Measurements from ENCODE around the gene ANKS6.
"Not testable (repeated sequence)": the region's sequence is repeated elsewhere in the genome, so short reads cannot be mapped to it uniquely, and the experiment has no call there.

Gene ANKS6

GRCh38 chr9:98698856-98699255 lies 97.5 kb downstream of the ANKS6 start:
- Histone ChIP-seq H4K20me1 (no peaks in the 10 kb centered on the region), H3K4me1 (no peaks in the 10 kb centered on the region), H3K9ac (no peak overlapping the region), H3K27me3 (no peaks in the 10 kb centered on the region), H3K27ac (no peak overlapping the region), H3K4me2 (no peak overlapping the region), H3K36me3 (no peaks in the 10 kb centered on the region), H3K9me3 (no peaks in the 10 kb centered on the region), H3K4me3 (no peak overlapping the region)
- TF ChIP-seq Cebpa-rat (IDR thresholded peaks at IDR 0.05) = no peak

DNA sequence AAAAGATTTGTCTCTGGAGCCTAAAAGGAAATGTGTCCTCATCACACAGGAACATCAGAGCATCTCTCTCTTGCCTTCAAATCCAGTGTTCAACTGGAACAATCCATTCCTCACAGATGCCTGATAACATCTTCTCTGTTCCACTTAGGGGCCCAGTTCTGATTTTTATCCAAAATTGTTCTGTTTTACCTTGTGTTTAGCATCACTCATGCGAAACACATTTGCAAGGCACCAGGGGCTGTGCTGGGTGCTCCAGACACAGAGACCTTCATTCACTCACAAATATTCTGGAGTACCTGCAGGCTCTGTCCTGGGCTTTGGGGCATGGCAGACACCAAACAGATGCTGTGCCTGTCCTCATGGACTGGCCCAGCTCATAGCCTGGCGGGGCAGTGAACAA lies 101.4 kb downstream of the ANKS6 start:
- no peak overlapping the region for H3K9ac ChIP-seq
- H3K4me1 ChIP-seq = no peaks in the 10 kb centered on the region
- TF ChIP-seq Cebpa-rat (IDR thresholded peaks at IDR 0.05) = no peak
- no peak overlapping the region for H3K4me3 ChIP-seq
- no peaks in the 10 kb centered on the region for H4K20me1 ChIP-seq
- H3K36me3 ChIP-seq = no peaks in the 10 kb centered on the region
- no peaks in the 10 kb centered on the region for H3K27me3 ChIP-seq
- H3K27ac ChIP-seq = no peak overlapping the region
- no peaks in the 10 kb centered on the region for H3K9me3 ChIP-seq
- no peak overlapping the region for H3K4me2 ChIP-seq

DNA sequence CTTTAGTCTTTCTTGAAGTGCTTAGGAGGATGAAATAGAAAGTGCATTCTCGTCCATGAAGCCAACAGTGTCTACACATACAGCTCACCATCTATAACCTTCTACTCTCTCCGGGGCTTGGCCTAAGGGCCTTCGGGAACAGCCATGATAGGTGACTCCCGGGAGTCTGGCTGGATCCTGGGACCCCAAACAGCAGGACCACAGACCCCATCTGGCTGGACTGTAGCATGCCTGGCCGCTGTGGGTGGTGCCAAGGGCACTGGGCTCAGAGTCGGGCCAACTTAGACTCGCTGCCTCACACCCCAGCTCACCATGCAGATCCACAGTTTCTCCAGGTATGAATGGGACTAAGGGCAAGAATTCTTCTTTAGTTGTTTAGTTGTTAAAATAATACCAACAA lies 104.0 kb downstream of the ANKS6 start:
- H4K20me1 ChIP-seq = no peaks in the 10 kb centered on the region
- no peak overlapping the region for H3K9ac ChIP-seq
- H3K27ac ChIP-seq = no peak overlapping the region
- no peaks in the 10 kb centered on the region for H3K27me3 ChIP-seq
- no peak overlapping the region for H3K4me3 ChIP-seq
- H3K9me3 ChIP-seq = no peaks in the 10 kb centered on the region
- H3K4me1 ChIP-seq = no peaks in the 10 kb centered on the region
- no peaks in the 10 kb centered on the region for H3K36me3 ChIP-seq
- no peak for TF ChIP-seq Cebpa-rat (IDR thresholded peaks at IDR 0.05)
- H3K4me2 ChIP-seq = no peak overlapping the region

DNA sequence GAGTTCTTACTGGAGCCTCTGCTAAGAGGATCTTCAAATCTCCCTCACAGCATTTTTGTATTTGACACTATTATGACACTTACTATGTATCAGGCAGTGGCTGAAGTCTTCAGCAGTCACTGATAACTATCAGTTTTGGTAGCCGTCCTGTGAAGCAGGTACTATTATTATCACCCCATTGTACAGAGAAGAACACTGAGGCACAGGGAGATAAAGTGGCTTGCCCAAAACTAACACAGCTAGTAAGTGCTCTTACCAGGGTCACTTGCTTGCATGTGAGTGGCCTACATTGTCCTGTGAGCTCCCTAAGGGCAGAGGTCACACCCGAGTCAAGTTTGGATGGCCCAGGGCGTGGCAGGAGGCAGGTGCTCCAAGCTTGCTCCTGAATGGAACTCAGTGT lies 104.5 kb downstream of the ANKS6 start:
- Histone ChIP-seq H3K27ac (no peak overlapping the region), H3K36me3 (no peaks in the 10 kb centered on the region), H3K4me2 (no peak overlapping the region), H4K20me1 (no peaks in the 10 kb centered on the region), H3K4me1 (no peaks in the 10 kb centered on the region), H3K9me3 (no peaks in the 10 kb centered on the region), H3K9ac (no peak overlapping the region), H3K4me3 (no peak overlapping the region), H3K27me3 (no peaks in the 10 kb centered on the region)
- TF ChIP-seq Cebpa-rat (IDR thresholded peaks at IDR 0.05) = no peak

- Histone ChIP-seq H3K27me3 (no peaks in the 10 kb centered on the region), H3K4me2 (no peak overlapping the region), H3K27ac (no peak overlapping the region), H4K20me1 (no peaks in the 10 kb centered on the region), H3K9ac (no peak overlapping the region), H3K9me3 (no peaks in the 10 kb centered on the region), H3K36me3 (no peaks in the 10 kb centered on the region), H3K4me1 (no peaks in the 10 kb centered on the region), H3K4me3 (no peak overlapping the region)
- no peak for TF ChIP-seq Cebpa-rat (IDR thresholded peaks at IDR 0.05)
Measured at GRCh38 chr9:98690686-98691085, 105.7 kb downstream of the ANKS6 start.

- Histone ChIP-seq H4K20me1 (no peaks in the 10 kb centered on the region), H3K27ac (no peak overlapping the region), H3K4me2 (no peak overlapping the region), H3K9me3 (no peaks in the 10 kb centered on the region), H3K27me3 (no peaks in the 10 kb centered on the region), H3K9ac (no peak overlapping the region), H3K36me3 (no peaks in the 10 kb centered on the region), H3K4me3 (no peak overlapping the region), H3K4me1 (no peaks in the 10 kb centered on the region)
- no peak for TF ChIP-seq Cebpa-rat (IDR thresholded peaks at IDR 0.05)
Measured at GRCh38 chr9:98688710-98689495, 107.5 kb downstream of the ANKS6 start.

DNA sequence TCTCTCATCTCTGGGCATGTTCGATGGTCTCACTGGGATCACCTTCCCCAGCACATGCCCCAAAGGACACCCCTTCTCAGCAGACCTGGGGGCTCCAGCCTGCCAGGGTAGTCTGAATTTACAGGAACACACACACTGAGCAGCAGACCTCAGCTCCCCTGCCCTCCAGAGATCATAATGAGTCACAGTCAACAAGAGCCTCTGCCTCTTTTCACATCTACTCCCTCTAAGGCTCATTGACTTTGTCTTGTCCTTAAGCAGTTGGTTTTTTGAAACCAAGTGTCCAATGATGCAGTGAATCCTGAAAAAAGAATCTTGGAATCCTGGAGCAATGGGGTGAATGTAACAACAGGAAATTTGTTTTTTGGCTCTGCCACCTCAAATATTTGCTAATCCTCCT lies 108.4 kb downstream of the ANKS6 start:
- Histone ChIP-seq H3K4me3 (no peak overlapping the region), H3K9me3 (no peaks in the 10 kb centered on the region), H3K4me2 (no peak overlapping the region), H3K4me1 (no peaks in the 10 kb centered on the region), H4K20me1 (no peaks in the 10 kb centered on the region), H3K9ac (no peak overlapping the region), H3K27me3 (no peaks in the 10 kb centered on the region), H3K36me3 (no peaks in the 10 kb centered on the region), H3K27ac (no peak overlapping the region)
- no peak for TF ChIP-seq Cebpa-rat (IDR thresholded peaks at IDR 0.05)

DNA sequence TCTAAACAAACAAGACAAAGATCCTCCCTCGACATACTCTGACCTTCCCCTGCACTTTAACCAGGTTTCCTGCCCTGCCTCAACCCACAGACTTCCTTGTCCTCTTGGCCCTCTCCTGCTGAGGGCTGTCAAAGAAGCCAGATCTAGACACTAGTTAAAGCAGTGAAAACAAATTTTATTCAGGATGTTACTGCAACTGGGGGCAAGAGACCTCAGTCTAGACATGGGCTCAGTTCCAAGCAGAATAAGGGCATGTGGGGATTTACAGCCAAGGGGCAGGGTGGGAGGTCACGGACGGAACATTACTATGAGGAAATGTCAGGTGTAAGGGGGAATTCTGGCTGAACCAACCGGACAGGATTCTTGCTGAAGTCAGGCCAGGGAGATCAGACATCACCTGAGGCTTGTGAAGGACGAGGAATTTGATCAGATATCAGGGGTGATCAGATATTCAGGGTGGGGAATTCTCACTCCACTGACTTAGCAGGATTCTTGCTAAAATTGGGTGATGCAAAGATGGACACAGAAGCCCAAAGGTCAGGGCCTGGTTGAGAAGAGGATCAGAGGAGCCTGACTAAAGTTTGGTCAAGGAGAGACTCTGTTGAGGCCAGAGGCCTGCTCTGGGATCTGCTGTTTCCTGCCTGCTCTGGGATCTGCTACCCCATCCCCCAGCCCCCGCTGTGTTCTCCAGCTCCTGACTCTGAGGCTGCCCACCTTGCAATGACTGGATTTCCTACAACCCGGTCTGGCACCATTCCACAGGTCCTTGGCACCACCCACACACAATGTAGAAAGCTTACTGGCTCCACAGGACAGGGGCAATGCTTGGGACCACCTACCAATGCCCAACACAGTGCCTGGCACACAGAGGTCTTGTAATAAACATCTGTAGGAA lies 109.1 kb downstream of the ANKS6 start:
- Histone ChIP-seq H3K9me3 (no peaks in the 10 kb centered on the region), H3K9ac (no peak overlapping the region), H3K27ac (no peak overlapping the region), H3K4me1 (no peaks in the 10 kb centered on the region), H4K20me1 (no peaks in the 10 kb centered on the region), H3K27me3 (no peaks in the 10 kb centered on the region), H3K4me3 (no peak overlapping the region), H3K36me3 (no peaks in the 10 kb centered on the region), H3K4me2 (no peak overlapping the region)
- TF ChIP-seq Cebpa-rat (IDR thresholded peaks at IDR 0.05) = no peak

- H3K27me3 ChIP-seq, H3K9ac ChIP-seq, H3K4me1 ChIP-seq, H3K4me2 ChIP-seq, H3K27ac ChIP-seq, H3K36me3 ChIP-seq, H3K9me3 ChIP-seq, H3K4me3 ChIP-seq, H4K20me1 ChIP-seq: not testable (repeated sequence)
Measured at GRCh38 chr9:98684816-98685215, 111.5 kb downstream of the ANKS6 start.

Data from BLaER1 (cell line).